Smooth muscle cell (in vitro differentiated cells): ENCODE measurements around the gene TUBA4B. TPM values are rescaled to one million over a fixed set of nuclear protein-coding genes. Genes with fewer than 3 reads are reported as not detected.

Source experiments
- DNase-seq: peaks from one replicate; lab custom pipeline; 2025; ENCODE audit not compliant: unreplicated experiment; lab: John Stamatoyannopoulos, UW
- H2AFZ ChIP-seq: fragments of 200-600 bp; sonication (generic); 2 replicates; pipeline ENCODE4 v1.6.0; 2016; ENCODE audit warnings: antibody characterized with exemption, low read depth, mild to moderate bottlenecking
- H3F3A ChIP-seq: fragments of 200-600 bp; sonication (generic); 2 replicates; pipeline ENCODE4 v1.6.0; 2017; ENCODE audit warnings: antibody characterized with exemption, low read depth
- H3K27ac ChIP-seq: fragments of 200-600 bp; sonication (generic); 2 replicates; pipeline ENCODE4 v1.5.1; 2016; ENCODE audit warnings: low read depth, mild to moderate bottlenecking
- H3K27me3 ChIP-seq: fragments of 200-600 bp; sonication (generic); 2 replicates; pipeline ENCODE4 v1.6.1; 2016; ENCODE audit warnings: low read depth, mild to moderate bottlenecking
- H3K36me3 ChIP-seq: fragments of 200-600 bp; sonication (generic); 2 replicates; pipeline ENCODE4 v1.5.1; 2016; ENCODE audit warnings: low read depth
- H3K4me1 ChIP-seq: fragments of 200-600 bp; sonication (generic); 2 replicates; pipeline ENCODE4 v1.5.1; 2016; ENCODE audit warnings: low read depth
- H3K4me2 ChIP-seq: fragments of 200-600 bp; sonication (generic); 2 replicates; pipeline ENCODE4 v1.6.0; 2016; ENCODE audit warnings: mild to moderate bottlenecking
- H3K4me3 ChIP-seq: fragments of 200-600 bp; sonication (generic); 2 replicates; pipeline ENCODE4 v1.5.1; 2016; ENCODE audit warnings: mild to moderate bottlenecking
- H3K79me2 ChIP-seq: fragments of 200-600 bp; sonication (generic); 2 replicates; pipeline ENCODE4 v1.6.0; 2016; ENCODE audit warnings: low read depth, mild to moderate bottlenecking
- H3K9ac ChIP-seq: fragments of 200-600 bp; sonication (generic); 2 replicates; pipeline ENCODE4 v1.6.0; 2016; ENCODE audit warnings: low read depth
- H3K9me3 ChIP-seq: fragments of 200-600 bp; sonication (generic); replicated peaks from 2 replicates; pipeline ENCODE4 v1.5.1; 2016; ENCODE audit warnings: low read depth
- H4K20me1 ChIP-seq: fragments of 200-600 bp; sonication (generic); 2 replicates; pipeline ENCODE4 v1.6.0; 2016; ENCODE audit warnings: low read depth
- WGBS: methylation state at CpG from one replicate; pipeline ENCODE4 v1.1.7; 2016; ENCODE audit warnings: low lambda C conversion rate; 5-methylcytosine and 5-hydroxymethylcytosine counted together
- polyA plus RNA-seq: library from polyadenylated mRNA; unstranded; fragments of >200 nt; fragmentation: Nextera tagmentation; extraction: Ambion mirVana; gene quantifications from 2 replicates; pipeline ENCODE4 v1.2.1, GENCODE V29; 2016
- total RNA-seq: library from RNA; depleted of rRNA; stranded (reverse); fragments of >200 nt; gene quantifications from 2 replicates; pipeline ENCODE4 v1.2.3, GENCODE V29; 2014
- TF ChIP-seq, protein P1 (sequence below): fragments of 200-600 bp; sonication (generic); IDR thresholded peaks from 2 replicates; pipeline ENCODE4 v1.5.1; 2017; ENCODE audit warnings: borderline replicate concordance, mild to moderate bottlenecking, antibody characterized with exemption; ENCODE audit not compliant: insufficient read depth, poor library complexity, severe bottlenecking

TUBA4B gene
- total and polyA plus RNA-seq, 2 experiments from 2014 or later = not detected

DNA sequence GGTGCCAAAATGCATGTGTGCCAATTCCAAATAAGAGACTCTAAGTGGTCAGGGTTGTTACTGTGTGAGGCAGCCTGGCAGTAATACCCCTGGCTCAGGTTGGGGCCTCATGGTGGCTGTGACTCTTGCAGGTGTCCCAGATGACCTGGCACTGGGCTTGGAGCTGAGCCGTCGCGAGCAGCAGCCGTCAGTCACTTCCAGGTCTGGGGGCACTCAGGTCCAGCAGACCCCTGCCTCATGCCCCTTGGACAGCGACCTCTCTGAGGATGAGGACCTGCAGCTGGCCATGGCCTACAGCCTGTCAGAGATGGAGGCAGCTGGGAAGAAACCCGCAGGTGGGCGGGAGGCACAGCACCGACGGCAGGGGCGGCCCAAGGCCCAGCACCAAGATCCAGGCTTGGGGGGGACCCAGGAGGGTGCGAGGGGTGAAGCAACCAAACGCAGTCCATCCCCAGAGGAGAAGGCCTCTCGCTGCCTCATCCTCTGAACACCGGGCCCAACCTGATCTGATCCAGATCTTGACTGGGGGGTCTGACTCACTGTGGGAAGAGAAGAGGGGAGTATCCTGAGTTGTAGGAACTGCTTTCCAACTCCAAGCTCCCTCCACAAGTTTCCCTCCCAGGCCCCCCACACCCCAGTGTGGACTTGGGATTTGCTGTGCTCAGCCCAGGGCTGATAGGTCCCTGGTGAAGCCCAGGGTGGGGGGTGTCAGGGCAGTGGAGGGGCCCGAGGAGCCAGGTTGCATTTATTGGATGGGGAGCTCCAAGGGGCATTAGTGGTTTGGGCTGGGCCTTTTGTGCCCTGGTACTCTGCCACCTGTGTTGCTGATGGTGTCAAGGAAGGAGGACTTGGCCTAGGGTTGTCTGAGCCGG, 31.7 kb downstream of the TUBA4B start:
- no peak overlapping the region for H3K4me3 ChIP-seq
- peaks cover 4% of the 10 kb centered on the region for H3F3A ChIP-seq
- H3K9me3 ChIP-seq = no peaks in the 10 kb centered on the region
- no peaks in the 10 kb centered on the region for H3K79me2 ChIP-seq
- TF ChIP-seq, protein P1, sequence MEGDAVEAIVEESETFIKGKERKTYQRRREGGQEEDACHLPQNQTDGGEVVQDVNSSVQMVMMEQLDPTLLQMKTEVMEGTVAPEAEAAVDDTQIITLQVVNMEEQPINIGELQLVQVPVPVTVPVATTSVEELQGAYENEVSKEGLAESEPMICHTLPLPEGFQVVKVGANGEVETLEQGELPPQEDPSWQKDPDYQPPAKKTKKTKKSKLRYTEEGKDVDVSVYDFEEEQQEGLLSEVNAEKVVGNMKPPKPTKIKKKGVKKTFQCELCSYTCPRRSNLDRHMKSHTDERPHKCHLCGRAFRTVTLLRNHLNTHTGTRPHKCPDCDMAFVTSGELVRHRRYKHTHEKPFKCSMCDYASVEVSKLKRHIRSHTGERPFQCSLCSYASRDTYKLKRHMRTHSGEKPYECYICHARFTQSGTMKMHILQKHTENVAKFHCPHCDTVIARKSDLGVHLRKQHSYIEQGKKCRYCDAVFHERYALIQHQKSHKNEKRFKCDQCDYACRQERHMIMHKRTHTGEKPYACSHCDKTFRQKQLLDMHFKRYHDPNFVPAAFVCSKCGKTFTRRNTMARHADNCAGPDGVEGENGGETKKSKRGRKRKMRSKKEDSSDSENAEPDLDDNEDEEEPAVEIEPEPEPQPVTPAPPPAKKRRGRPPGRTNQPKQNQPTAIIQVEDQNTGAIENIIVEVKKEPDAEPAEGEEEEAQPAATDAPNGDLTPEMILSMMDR = no peak
- no peak overlapping the region for H3K4me2 ChIP-seq
- H2AFZ ChIP-seq = no peak overlapping the region
- peaks cover 4% of the 10 kb centered on the region for H3K4me1 ChIP-seq
- H3K27me3 ChIP-seq = no peaks in the 10 kb centered on the region
- no peak overlapping the region for H3K27ac ChIP-seq
- no peaks in the 10 kb centered on the region for H3K36me3 ChIP-seq
- no peak for DNase-seq
- WGBS = 95% methylated on average over 16 of the region's 16 CpGs
- no peak overlapping the region for H3K9ac ChIP-seq
- H4K20me1 ChIP-seq = no peaks in the 10 kb centered on the region

DNA sequence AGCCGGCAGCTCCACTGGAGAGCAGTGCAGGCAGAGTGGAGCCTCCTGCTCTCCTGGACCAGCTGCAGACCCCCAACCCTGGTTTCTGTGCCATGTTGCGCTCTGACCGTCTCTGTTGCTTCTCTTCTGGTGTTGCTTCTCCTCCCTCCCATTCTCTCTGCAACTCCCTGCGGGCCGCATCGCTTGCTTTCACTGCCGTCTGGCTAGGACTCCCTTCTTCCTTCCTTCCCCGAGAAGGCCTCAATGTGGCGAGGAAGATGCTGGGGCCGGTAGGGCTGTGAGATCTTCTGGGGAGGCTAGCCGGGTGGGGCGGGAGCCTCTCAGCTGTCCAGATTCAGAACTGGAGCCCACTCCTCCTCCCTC, 32.3 kb downstream of the TUBA4B start:
- H3K27me3 ChIP-seq = no peaks in the 10 kb centered on the region
- 96% methylated on average over 11 of the region's 12 CpGs for WGBS
- TF ChIP-seq, protein P1 = no peak
- peaks cover 4% of the 10 kb centered on the region for H3F3A ChIP-seq
- H3K4me1 ChIP-seq = no peaks in the 10 kb centered on the region
- no peaks in the 10 kb centered on the region for H3K79me2 ChIP-seq
- no peak overlapping the region for H3K9ac ChIP-seq
- H3K36me3 ChIP-seq = no peaks in the 10 kb centered on the region
- H4K20me1 ChIP-seq = no peaks in the 10 kb centered on the region
- no peak overlapping the region for H3K27ac ChIP-seq
- H3K9me3 ChIP-seq = no peaks in the 10 kb centered on the region
- DNase-seq = no peak
- no peak overlapping the region for H3K4me2 ChIP-seq
- H2AFZ ChIP-seq = no peak overlapping the region
- no peak overlapping the region for H3K4me3 ChIP-seq

DNA sequence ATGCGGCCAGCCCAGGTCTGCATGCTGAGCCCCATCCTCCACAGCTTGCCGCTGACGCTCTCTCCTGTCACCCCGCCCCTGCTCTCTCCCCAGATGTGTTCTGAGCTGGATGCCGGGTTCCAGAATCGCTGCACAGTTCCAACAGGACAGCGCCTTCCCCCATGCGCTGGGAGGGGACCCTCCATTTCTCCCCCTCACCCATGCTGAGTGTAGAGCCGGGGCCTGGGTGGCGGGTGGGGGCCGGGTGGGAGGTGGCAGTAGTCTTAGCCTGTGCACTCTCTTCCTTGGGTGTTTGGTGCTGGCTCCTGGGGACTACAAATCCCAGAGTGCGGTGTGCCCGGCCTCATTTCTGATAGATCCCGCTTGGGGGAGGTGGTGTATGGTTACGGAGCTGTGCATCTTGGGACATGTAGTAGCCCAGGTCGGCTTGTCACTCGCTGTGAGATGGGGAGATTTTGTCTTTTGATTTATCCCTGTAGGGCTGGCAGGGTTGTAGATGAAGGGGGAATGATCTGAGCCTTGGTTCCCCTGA, 32.9 kb downstream of the TUBA4B start:
- 79% methylated on average over 14 of the region's 17 CpGs for WGBS
- Histone ChIP-seq H3K27me3 (no peaks in the 10 kb centered on the region), H3K79me2 (no peaks in the 10 kb centered on the region), H3K4me3 (no peak overlapping the region), H3K9ac (no peak overlapping the region), H4K20me1 (no peaks in the 10 kb centered on the region), H3K9me3 (no peaks in the 10 kb centered on the region), H3F3A (peaks cover 4% of the 10 kb centered on the region), H3K36me3 (no peaks in the 10 kb centered on the region), H2AFZ (no peak overlapping the region), H3K4me1 (no peaks in the 10 kb centered on the region), H3K27ac (peak overlapping the region; percentile 19), H3K4me2 (no peak overlapping the region)
- DNase-seq = no peak
- TF ChIP-seq, protein P1 = no peak
